ENCODE results near the gene FBXO15.

The FBXO15 gene

DNA sequence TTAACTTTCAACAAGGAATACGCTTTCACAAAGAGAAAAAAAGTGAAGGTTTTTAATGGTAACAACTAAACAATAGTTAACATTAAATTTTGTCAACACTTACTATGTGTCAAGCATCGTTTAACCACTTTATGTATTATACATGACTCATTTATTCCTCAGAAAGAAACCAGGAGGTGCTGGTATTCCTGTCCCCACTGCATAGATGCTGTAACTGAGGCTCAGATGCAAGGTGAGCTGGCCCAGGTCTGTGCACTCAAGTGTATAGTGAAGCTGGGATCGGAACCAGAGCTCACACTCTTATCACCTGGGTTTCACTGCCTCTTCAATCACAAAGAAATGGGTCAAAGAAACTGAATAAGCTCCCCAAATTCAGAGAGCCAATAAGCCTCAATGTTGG is 16.5 kb downstream of the FBXO15 start:
- H3K36me3 ChIP-seq (ENCODE audit: control insufficient read depth, insufficient read depth, low read length) = no peaks in the 10 kb centered on the region
- peaks cover 5% of the 10 kb centered on the region for H3K4me1 ChIP-seq (ENCODE audit: control insufficient read depth, insufficient read depth, low read length)
- no peak overlapping the region for H3K4me3 ChIP-seq (ENCODE audit: low read depth, low read length)
- no peaks in the 10 kb centered on the region for H3K27me3 ChIP-seq (ENCODE audit: control insufficient read depth, insufficient read depth, low read length)
- no peak overlapping the region for H3K9ac ChIP-seq (ENCODE audit: low read depth, low read length)
- H3K9me3 ChIP-seq (ENCODE audit: control insufficient read depth, insufficient read depth, low read length) = no peaks in the 10 kb centered on the region

GRCh38 chr18:74128159-74128558 is 19.5 kb downstream of the FBXO15 start:
- H3K4me3 ChIP-seq (ENCODE audit: low read depth, low read length) = no peak overlapping the region
- H3K36me3 ChIP-seq (ENCODE audit: control insufficient read depth, insufficient read depth, low read length) = no peaks in the 10 kb centered on the region
- no peaks in the 10 kb centered on the region for H3K9me3 ChIP-seq (ENCODE audit: control insufficient read depth, insufficient read depth, low read length)
- no peak overlapping the region for H3K9ac ChIP-seq (ENCODE audit: low read depth, low read length)
- H3K4me1 ChIP-seq (ENCODE audit: control insufficient read depth, insufficient read depth, low read length) = peaks cover 5% of the 10 kb centered on the region
- H3K27me3 ChIP-seq (ENCODE audit: control insufficient read depth, insufficient read depth, low read length) = no peaks in the 10 kb centered on the region

DNA sequence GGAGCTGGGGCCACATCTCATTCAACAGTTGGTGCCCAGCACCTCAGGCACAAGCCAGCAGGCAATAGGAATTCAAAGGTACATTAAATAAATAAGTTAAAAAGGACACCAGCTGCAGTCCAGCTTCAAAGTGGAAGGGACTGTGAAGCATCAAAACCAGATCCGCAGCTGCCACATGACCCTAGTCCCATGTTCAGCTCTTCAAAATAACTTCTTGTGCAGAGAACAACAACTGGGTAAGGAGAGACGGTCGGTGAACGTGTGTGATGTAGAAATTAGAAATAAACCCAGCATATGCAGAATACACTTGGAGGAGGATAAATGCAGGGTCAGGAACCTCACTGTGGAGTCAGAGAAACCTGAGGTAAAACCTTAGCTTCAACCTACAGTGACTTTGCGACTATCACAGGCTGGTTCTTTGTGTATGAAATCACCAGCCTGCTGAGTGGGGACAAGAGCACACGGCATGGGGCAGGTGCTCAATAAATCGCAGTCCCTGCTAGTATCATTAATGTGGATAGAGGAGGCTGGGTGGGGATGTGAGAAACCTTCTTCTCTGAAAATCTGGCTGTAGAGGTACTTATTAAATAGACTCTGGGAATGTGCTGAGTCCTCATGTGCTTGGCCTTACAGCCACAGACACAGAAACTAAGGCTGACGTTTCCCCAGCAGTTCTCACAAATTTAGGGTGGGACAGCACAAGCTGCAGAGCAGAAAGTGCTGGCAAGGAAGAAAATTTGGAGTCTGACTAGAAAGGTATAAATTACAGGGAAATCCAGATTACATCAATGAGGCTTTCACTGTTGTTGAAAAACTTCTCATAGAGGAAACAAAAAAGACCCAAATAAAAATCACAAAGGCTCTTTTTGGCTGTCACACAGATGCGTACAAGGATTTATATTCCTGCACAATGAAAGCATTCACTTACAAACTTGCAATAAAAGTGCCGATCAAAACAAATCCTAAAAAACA is 20.7 kb downstream of the FBXO15 start:
- H3K9me3 ChIP-seq (ENCODE audit: control insufficient read depth, insufficient read depth, low read length) = no peaks in the 10 kb centered on the region
- H3K27me3 ChIP-seq (ENCODE audit: control insufficient read depth, insufficient read depth, low read length) = no peaks in the 10 kb centered on the region
- H3K4me3 ChIP-seq (ENCODE audit: low read depth, low read length) = no peak overlapping the region
- H3K4me1 ChIP-seq (ENCODE audit: control insufficient read depth, insufficient read depth, low read length) = peaks cover 5% of the 10 kb centered on the region
- no peak overlapping the region for H3K9ac ChIP-seq (ENCODE audit: low read depth, low read length)
- no peaks in the 10 kb centered on the region for H3K36me3 ChIP-seq (ENCODE audit: control insufficient read depth, insufficient read depth, low read length)

DNA sequence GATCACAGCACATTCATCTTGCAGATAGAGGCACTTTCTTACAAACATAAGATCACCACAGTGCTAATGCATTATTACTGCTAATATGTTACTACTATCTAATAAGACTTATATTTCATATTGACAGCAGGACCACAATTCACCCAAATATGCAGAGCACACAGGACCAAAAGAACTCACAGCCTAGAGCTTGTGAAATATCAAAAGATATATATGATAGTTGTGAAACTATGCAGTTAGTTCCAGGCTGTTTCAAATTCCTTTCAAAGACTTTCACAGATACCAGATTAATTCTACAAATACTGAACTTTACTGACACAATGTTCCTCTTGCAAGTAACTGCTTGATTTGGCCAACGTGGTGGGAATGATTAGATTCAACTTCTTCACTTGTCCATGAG is 23.0 kb downstream of the FBXO15 start:
- peaks cover 5% of the 10 kb centered on the region for H3K4me1 ChIP-seq (ENCODE audit: control insufficient read depth, insufficient read depth, low read length)
- no peaks in the 10 kb centered on the region for H3K36me3 ChIP-seq (ENCODE audit: control insufficient read depth, insufficient read depth, low read length)
- no peaks in the 10 kb centered on the region for H3K9me3 ChIP-seq (ENCODE audit: control insufficient read depth, insufficient read depth, low read length)
- H3K9ac ChIP-seq (ENCODE audit: low read depth, low read length) = no peak overlapping the region
- no peak overlapping the region for H3K4me3 ChIP-seq (ENCODE audit: low read depth, low read length)
- no peaks in the 10 kb centered on the region for H3K27me3 ChIP-seq (ENCODE audit: control insufficient read depth, insufficient read depth, low read length)

GRCh38 chr18:74123200-74123599 is 24.4 kb downstream of the FBXO15 start:
- Histone ChIP-seq H3K36me3 (ENCODE audit: control insufficient read depth, insufficient read depth, low read length) (no peaks in the 10 kb centered on the region), H3K4me1 (ENCODE audit: control insufficient read depth, insufficient read depth, low read length) (peaks cover 5% of the 10 kb centered on the region), H3K9me3 (ENCODE audit: control insufficient read depth, insufficient read depth, low read length) (no peaks in the 10 kb centered on the region), H3K27me3 (ENCODE audit: control insufficient read depth, insufficient read depth, low read length) (no peaks in the 10 kb centered on the region), H3K9ac (ENCODE audit: low read depth, low read length) (no peak overlapping the region), H3K4me3 (ENCODE audit: low read depth, low read length) (no peak overlapping the region)

- Histone ChIP-seq H3K4me3 (ENCODE audit: low read depth, low read length) (no peak overlapping the region), H3K27me3 (ENCODE audit: control insufficient read depth, insufficient read depth, low read length) (no peaks in the 10 kb centered on the region), H3K4me1 (ENCODE audit: control insufficient read depth, insufficient read depth, low read length) (peaks cover 10% of the 10 kb centered on the region), H3K9ac (ENCODE audit: low read depth, low read length) (no peak overlapping the region), H3K9me3 (ENCODE audit: control insufficient read depth, insufficient read depth, low read length) (no peaks in the 10 kb centered on the region), H3K36me3 (ENCODE audit: control insufficient read depth, insufficient read depth, low read length) (no peaks in the 10 kb centered on the region)
These were observed 30.7 kb downstream of the FBXO15 start for GRCh38 chr18:74116633-74117554.

DNA sequence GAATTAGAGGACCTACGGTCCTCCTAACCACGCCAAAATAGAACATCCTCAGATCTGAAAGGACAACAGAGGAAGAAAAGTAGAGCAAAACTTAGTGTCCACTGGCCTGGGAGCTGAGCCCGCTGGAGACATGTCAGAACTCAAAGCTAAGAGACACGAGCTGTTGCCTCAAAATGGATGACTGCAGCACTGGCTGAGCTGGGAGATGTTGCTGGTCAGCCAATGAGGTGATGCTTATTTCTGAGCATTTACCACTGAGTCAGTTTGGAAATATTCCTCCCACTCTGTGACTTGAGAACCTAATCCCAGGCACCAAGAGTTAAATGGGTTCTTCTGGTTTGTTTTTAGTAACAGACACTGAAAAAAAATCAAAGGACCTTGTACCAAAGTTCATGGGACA is 32.6 kb downstream of the FBXO15 start:
- H3K9me3 ChIP-seq (ENCODE audit: control insufficient read depth, insufficient read depth, low read length) = no peaks in the 10 kb centered on the region

GRCh38 chr18:74114116-74114515 is 33.5 kb downstream of the FBXO15 start:
- no peaks in the 10 kb centered on the region for H3K27me3 ChIP-seq (ENCODE audit: control insufficient read depth, insufficient read depth, low read length)
- H3K4me3 ChIP-seq (ENCODE audit: low read depth, low read length) = no peak overlapping the region
- H3K9ac ChIP-seq (ENCODE audit: low read depth, low read length) = peak overlapping the region; percentile 10
- H3K4me1 ChIP-seq (ENCODE audit: control insufficient read depth, insufficient read depth, low read length) = peaks cover 10% of the 10 kb centered on the region
- H3K36me3 ChIP-seq (ENCODE audit: control insufficient read depth, insufficient read depth, low read length) = no peaks in the 10 kb centered on the region
- H3K9me3 ChIP-seq (ENCODE audit: control insufficient read depth, insufficient read depth, low read length) = no peaks in the 10 kb centered on the region

More for the DNA sequence above, 32.6 kb downstream of the FBXO15 start:
- H3K27me3 ChIP-seq (ENCODE audit: control insufficient read depth, insufficient read depth, low read length) = no peaks in the 10 kb centered on the region
- H3K4me3 ChIP-seq (ENCODE audit: low read depth, low read length) = no peak overlapping the region
- no peak overlapping the region for H3K9ac ChIP-seq (ENCODE audit: low read depth, low read length)
- H3K36me3 ChIP-seq (ENCODE audit: control insufficient read depth, insufficient read depth, low read length) = no peaks in the 10 kb centered on the region
- peaks cover 10% of the 10 kb centered on the region for H3K4me1 ChIP-seq (ENCODE audit: control insufficient read depth, insufficient read depth, low read length)

GRCh38 chr18:74113711-74114110 is 33.9 kb downstream of the FBXO15 start:
- no peaks in the 10 kb centered on the region for H3K9me3 ChIP-seq (ENCODE audit: control insufficient read depth, insufficient read depth, low read length)
- no peaks in the 10 kb centered on the region for H3K27me3 ChIP-seq (ENCODE audit: control insufficient read depth, insufficient read depth, low read length)
- H3K9ac ChIP-seq (ENCODE audit: low read depth, low read length) = peak overlapping the region; percentile 10
- H3K4me1 ChIP-seq (ENCODE audit: control insufficient read depth, insufficient read depth, low read length) = peaks cover 10% of the 10 kb centered on the region
- H3K36me3 ChIP-seq (ENCODE audit: control insufficient read depth, insufficient read depth, low read length) = no peaks in the 10 kb centered on the region
- H3K4me3 ChIP-seq (ENCODE audit: low read depth, low read length) = no peak overlapping the region

DNA sequence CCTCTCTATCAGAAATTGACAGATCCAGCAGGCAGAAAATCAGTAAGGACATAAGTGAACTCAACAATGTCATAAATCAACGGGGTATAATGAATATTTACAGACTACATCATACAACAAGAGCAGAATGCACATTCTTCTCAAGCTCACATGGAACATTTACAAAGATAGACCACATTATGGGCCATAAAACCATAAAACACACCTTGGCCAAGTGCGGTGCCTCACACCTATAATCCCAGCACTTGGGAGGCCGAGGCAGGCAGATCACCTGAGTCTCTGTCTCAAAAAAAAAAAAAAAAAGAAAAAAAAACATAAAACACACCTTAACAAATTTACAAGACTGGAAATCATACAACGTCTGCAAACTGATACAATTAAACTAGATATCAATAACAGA is 36.7 kb downstream of the FBXO15 start:
- no peak overlapping the region for H3K9ac ChIP-seq (ENCODE audit: low read depth, low read length)
- no peak overlapping the region for H3K4me3 ChIP-seq (ENCODE audit: low read depth, low read length)
- no peaks in the 10 kb centered on the region for H3K36me3 ChIP-seq (ENCODE audit: control insufficient read depth, insufficient read depth, low read length)
- no peaks in the 10 kb centered on the region for H3K9me3 ChIP-seq (ENCODE audit: control insufficient read depth, insufficient read depth, low read length)
- H3K27me3 ChIP-seq (ENCODE audit: control insufficient read depth, insufficient read depth, low read length) = no peaks in the 10 kb centered on the region
- H3K4me1 ChIP-seq (ENCODE audit: control insufficient read depth, insufficient read depth, low read length) = peaks cover 10% of the 10 kb centered on the region

DNA sequence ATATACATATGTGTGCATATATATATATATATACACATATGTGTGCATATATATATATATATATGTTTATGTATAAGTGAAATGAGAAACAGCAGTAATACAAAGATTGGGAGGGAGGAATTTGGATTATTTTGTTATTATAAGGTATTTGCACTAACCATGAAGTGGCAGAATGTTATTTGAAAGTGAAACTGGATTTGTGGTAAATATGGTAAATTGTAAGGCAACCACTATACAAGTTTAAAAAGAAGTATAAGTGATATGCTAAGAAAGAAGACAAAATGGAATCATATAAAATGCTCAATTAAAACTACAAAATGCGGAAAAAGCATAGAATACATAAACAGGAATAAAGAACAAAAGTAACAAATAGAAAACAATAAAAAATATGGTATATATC is 37.5 kb downstream of the FBXO15 start:
- peaks cover 7% of the 10 kb centered on the region for H3K4me1 ChIP-seq (ENCODE audit: control insufficient read depth, insufficient read depth, low read length)
- H3K27me3 ChIP-seq (ENCODE audit: control insufficient read depth, insufficient read depth, low read length) = no peaks in the 10 kb centered on the region
- no peaks in the 10 kb centered on the region for H3K36me3 ChIP-seq (ENCODE audit: control insufficient read depth, insufficient read depth, low read length)
- no peaks in the 10 kb centered on the region for H3K9me3 ChIP-seq (ENCODE audit: control insufficient read depth, insufficient read depth, low read length)
- H3K4me3 ChIP-seq (ENCODE audit: low read depth, low read length) = no peak overlapping the region
- no peak overlapping the region for H3K9ac ChIP-seq (ENCODE audit: low read depth, low read length)

Measured in iPS-15b (cell line).